GM12865 (cell line): ENCODE measurements around the gene TAGLN3.

Experiments
- DNase-seq: peaks from one replicate; pipeline ENCODE4 v3.0.0; 2010; ENCODE audit warnings: low read depth
- H3K4me3 ChIP-seq: 2 replicates; pipeline ENCODE4 v1.5.1; 2011; ENCODE audit warnings: mild to moderate bottlenecking, low read depth, low read length, control low read depth
- CTCF ChIP-seq: IDR thresholded peaks from 2 replicates; pipeline ENCODE4 v1.5.1; 2011; ENCODE audit warnings: low read length, control low read depth, low read depth, inconsistent platforms; ENCODE audit not compliant: insufficient read depth; ENCODE audit errors: missing control alignments

Gene TAGLN3

GRCh38 chr3:112013058-112013783, 14.5 kb downstream of the TAGLN3 start:
- DNase-seq = peak; percentile 73
- H3K4me3 ChIP-seq = no peak overlapping the region
- peak; percentile 64 for TF ChIP-seq CTCF

- DNase-seq = no peak
- no peak overlapping the region for H3K4me3 ChIP-seq
- no peak for TF ChIP-seq CTCF
Measured at GRCh38 chr3:112013784-112014143, 15.0 kb downstream of the TAGLN3 start.

GRCh38 chr3:112017091-112017490, 18.4 kb downstream of the TAGLN3 start:
- no peak overlapping the region for H3K4me3 ChIP-seq
- no peak for DNase-seq
- no peak for TF ChIP-seq CTCF

- no peak overlapping the region for H3K4me3 ChIP-seq
- DNase-seq = no peak
- no peak for TF ChIP-seq CTCF
Measured at GRCh38 chr3:112018712-112019111, 20.0 kb downstream of the TAGLN3 start.

- no peak for TF ChIP-seq CTCF
- DNase-seq = no peak
- H3K4me3 ChIP-seq = no peak overlapping the region
Measured at GRCh38 chr3:112019716-112020115, 21.0 kb downstream of the TAGLN3 start.

GRCh38 chr3:112020674-112021085, 22.0 kb downstream of the TAGLN3 start:
- no peak for TF ChIP-seq CTCF
- no peak overlapping the region for H3K4me3 ChIP-seq
- no peak for DNase-seq

- no peak for TF ChIP-seq CTCF
- H3K4me3 ChIP-seq = no peak overlapping the region
- no peak for DNase-seq
Measured at GRCh38 chr3:112027142-112027541, 28.4 kb downstream of the TAGLN3 start.
